HG03039 (cell line): ENCODE data around the gene LRRC23.
A peak's percentile ranks its signal among the peaks of the same experiment; 100 is the strongest.

Experiments used
- ATAC-seq: cut with Tn5 transposase; IDR thresholded peaks from one replicate; pipeline ENCODE4 v1.9.1; 2021; ENCODE audit warnings: mild to moderate bottlenecking, moderate library complexity; ENCODE audit not compliant: unreplicated experiment

Gene LRRC23

GRCh38 chr12:6942331-6942665 lies 37.7 kb downstream of the LRRC23 start:
- no peak for ATAC-seq

GRCh38 chr12:6943389-6943721 lies 38.7 kb downstream of the LRRC23 start:
- peak; percentile 33 for ATAC-seq

- peak; percentile 19 for ATAC-seq
Measured at GRCh38 chr12:6943722-6944380, 39.2 kb downstream of the LRRC23 start, which contains the start of the genes C12orf57 and RNU7-1. TSS of gene C12orf57 (plus strand) at chr12:6944022. CDS start at chr12:6944122, 100 bp downstream. TSS of gene RNU7-1 (plus strand) at chr12:6943816.

GRCh38 chr12:6944381-6945186 lies 40.0 kb downstream of the LRRC23 start:
- ATAC-seq: peak; percentile 32

- no peak for ATAC-seq
Measured at GRCh38 chr12:6945613-6946012, 41.0 kb downstream of the LRRC23 start.

- no peak for ATAC-seq
Measured at GRCh38 chr12:6946033-6946919, 41.7 kb downstream of the LRRC23 start.

- no peak for ATAC-seq
Measured at GRCh38 chr12:6946920-6947374, 42.3 kb downstream of the LRRC23 start.

- ATAC-seq: no peak
Measured at GRCh38 chr12:6947615-6948014, 43.0 kb downstream of the LRRC23 start.

DNA sequence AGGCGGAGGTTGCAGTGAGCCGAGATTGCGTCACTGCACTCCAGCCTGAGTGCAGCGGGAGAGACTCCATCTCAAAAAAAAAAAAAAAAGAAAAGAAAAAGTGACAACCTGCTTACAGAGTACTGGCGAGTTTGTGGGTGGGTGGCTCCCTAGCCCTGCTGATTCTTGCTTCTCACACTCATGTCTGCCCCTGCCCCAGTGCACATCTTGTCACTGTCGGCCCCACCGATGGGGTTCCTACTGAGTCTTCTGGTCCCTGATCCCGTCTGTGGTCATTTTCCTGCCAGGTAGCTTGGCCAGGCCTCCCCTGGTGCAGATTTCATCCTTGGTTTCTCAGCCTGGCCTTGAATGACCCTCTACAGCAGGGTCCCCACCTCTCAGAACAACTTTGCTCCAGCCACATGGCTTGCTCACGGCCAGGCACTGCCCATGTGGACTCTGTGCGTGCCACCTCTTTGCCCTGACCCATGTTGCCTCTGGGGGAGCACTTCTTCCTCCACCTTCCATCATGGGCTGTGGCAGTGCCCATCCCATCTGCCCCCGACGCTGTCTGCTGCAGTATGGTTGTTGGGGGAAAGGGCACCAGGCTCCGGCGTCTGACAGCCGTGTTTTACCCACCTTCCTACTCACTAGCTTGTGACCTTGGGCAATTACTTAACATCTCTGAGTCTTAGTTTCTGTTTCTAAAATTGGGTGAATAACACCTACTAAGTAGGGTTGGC lies 44.4 kb downstream of the LRRC23 start:
- no peak for ATAC-seq

DNA sequence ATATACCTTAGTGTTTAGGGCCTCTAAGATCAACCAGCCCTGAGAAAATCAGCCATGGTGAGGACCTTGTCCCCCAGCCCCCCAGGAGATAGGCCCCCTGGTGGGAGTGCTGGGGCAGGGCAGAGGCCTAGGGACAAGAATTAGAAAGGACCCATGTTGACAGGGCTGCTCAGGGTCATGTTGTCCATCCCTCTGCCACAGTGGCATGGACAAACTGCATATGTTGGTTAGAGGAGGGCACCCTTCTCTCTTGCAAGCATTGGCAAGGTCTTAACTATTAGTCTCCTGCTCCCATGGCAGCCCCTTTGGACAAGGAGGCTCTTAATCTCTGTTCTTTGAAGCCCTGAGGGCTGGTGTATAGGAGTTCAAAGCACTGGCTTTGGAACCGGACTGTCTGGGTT lies 45.8 kb downstream of the LRRC23 start:
- no peak for ATAC-seq

GRCh38 chr12:6950811-6951540 lies 46.4 kb downstream of the LRRC23 start, which contains the start of gene PTPN6:
TSS of gene PTPN6 (plus strand) at chr12:6951356. CDS start at chr12:6951513, 157 bp downstream.
- no peak for ATAC-seq

DNA sequence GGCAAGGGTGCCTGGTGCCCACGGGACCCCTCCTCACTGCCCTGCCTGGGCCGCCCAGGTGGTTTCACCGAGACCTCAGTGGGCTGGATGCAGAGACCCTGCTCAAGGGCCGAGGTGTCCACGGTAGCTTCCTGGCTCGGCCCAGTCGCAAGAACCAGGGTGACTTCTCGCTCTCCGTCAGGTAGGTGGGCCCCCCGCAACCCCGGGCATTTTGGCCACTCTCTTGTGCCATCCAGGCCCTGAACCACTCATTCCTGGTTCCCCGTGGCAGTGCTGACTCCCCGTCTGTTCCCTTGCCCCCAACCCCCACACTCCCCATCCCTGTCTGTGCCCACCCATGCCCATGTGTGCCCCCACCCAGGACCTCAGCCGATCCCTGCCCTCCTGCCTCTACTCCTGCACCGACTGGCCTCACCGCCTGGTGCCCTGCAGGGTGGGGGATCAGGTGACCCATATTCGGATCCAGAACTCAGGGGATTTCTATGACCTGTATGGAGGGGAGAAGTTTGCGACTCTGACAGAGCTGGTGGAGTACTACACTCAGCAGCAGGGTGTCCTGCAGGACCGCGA lies 47.0 kb downstream of the LRRC23 start:
- no peak for ATAC-seq

DNA sequence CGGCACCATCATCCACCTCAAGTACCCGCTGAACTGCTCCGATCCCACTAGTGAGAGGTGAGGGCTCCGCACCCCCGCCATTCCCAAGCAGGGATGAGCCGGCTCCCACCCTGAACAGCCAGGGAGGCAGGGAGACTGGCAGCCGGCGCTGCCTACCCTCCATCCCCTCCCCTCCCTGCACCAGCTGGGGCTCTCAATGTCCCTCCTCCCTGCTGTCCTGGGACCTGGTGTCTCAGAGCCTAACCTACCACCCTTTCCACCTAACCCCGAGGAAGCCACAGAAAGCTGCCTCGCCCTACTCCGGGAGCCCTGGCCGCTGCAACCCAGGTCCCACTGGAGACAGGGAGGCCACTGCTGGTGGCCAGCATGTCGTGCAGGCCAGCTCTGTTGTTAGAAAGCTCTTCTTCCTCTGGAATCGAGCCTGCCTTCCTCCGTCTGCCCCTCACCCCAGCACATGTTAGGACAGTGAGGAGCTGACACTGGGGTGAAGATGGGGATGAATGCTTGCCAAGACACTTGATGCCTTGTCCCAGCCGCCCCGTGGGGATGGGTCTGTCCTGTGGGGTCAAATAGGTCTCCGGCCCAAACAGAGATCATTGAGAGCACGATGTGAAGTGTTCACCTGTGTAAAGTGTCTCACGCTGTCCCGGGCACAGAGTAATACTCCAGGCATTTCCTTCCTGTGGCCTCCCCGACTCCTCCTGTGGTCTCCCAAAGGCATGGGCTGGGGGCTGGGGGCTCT lies 47.7 kb downstream of the LRRC23 start:
- no peak for ATAC-seq

DNA sequence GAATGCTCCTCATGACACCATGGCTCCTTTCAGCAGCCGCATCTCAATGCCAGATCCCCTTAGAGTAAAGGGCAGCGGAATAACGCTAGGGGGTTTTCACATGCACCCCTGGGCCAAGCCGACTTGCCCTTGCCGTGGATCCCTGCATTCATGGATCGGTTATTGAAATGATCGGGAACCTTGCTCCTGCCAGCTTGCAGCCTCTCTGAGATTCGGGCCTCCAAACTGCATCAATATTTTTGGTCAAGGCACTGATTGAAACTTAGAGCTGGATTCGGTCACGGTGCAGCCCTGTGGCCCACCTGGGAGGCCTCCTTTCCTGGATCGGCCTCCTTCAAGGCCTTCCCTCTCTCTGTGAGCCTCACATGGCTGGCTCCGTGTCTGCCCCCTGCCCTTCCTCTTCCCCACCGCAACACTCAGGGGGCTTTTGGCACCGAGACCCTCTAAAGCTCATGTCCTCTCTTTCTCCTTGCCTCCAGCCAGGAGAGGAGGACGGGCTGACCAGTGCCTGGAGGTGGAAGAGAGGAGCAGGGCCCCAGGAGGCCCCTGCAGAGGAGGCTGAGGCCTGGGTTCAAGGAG lies 48.3 kb downstream of the LRRC23 start:
- ATAC-seq: no peak

DNA sequence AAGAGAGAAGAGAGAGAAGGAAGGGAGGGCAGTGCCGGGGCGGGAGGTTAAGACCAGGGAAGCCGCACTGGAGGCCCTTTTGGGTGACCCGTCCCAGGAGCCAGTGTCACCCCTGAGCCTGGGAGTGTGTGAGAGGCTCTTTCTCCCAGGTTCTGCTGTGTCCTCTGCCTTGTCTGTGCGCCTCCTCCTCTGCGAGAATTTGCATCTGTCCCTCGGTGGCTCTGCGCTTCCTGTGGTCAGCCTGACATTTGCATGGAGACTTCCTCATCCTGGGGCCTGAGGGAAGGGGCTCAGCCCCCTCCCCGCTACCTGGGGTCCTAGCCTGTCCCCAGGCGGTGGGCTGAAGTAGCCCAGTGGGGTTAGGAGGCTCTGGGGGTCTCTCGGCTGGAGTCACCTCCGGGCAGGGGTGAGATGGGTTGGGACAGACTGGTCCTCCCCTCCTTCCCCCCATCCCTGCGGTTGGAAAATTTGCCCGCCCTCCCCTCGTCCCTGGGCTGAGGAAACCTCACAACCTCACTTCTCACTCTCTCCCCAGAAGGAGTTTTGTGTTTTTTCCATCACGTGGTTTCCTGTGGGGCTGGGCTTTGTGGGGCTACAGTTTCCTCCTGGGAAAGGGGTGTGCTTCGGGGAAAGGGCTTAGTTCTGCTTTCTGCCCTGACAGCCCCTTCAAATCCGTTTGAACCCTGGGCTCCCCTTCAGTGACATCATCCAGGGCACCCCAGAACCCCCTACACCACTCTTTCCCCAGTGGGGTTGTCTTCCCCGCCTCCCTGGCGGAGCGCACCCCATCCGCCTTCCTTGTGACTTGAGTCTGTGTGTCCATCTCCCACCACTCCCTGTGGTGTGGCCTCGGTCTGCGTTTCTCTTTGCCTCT lies 49.1 kb downstream of the LRRC23 start:
- peak; percentile 45 for ATAC-seq

- no peak for ATAC-seq
Measured at GRCh38 chr12:6954316-6955107, 49.9 kb downstream of the LRRC23 start.
